Lower leg skin (tissue), 3 donors: Measurements from ENCODE around the gene DHRS11.

Experiments used
- CTCF ChIP-seq, 3 donors: fragments of 450-650 bp; IDR thresholded peaks; one replicate each; pipeline ENCODE4 v1.5.1; 2016; ENCODE audit warnings: antibody characterized with exemption in 3 of 3, mild to moderate bottlenecking in 3 of 3, moderate library complexity in 2 of 3
- POLR2A ChIP-seq, 2 donors: fragments of 450-650 bp; IDR thresholded peaks; one replicate each; pipeline ENCODE4 v1.6.1; 2016 to 2017; ENCODE audit warnings: antibody characterized with exemption in 2 of 2, mild to moderate bottlenecking in 1 of 2, moderate library complexity in 1 of 2

- TF ChIP-seq CTCF (IDR thresholded peaks at IDR 0.05) (no peak), POLR2A (IDR thresholded peaks at IDR 0.05) (no peak)
These were observed 26.1 kb downstream of the DHRS11 start for GRCh38 chr17:36617773-36618172.
